ENCODE data around the gene HSCB. TPM values are rescaled to one million over a fixed set of nuclear protein-coding genes. Genes with fewer than 3 reads are reported as not detected.

The HSCB gene
- total RNA-seq, 1 donor from 2014 or later: 0.85 TPM

DNA sequence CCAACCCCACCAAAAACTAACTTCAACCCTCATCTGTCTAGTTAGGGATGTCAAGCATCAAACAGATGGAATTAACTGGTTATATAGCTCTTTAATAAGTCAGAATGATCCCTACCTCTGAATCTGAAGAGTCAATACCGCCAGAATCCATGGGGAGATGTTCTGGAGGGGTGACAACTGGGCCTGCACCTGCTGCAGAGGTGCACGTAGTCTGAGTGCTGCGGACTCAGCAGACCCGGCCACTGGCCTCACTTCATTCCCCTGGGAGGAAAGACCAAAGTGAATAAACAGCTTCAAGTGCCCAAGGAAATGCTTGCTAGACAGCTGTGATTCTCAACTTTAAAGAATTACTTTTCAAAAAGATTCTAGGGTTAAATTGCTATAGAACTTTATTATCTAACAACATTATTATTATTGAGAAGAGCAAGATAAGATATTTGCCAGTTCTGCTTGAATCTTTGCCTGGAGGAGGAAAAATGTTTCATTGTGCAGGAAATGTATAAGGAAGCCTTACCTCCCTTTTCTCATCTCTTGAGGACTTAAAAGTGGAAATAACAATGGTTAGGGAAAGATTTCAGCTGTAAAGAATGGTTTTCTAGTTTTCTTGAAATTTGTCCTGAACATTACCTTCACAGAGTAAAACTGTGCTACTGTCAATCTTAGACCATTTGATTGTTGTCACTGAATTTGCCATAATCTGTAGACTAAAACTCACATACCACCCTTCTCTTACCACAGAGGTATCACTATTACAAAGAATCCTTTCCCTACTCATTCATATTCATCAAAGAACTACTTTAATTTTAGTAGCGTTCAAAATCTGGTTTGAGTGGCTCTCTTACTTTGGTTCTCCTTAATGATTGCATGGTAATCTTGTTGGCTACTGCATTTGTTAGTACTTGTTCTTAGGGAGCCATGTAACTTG, 54.4 kb downstream of the HSCB start:
- intact Hi-C loops (cut with DNase I): no loop called here
- Histone ChIP-seq H3K9me3 (no peaks in the 10 kb centered on the region), H3K4me1 (peaks cover 7 to 19% of the 10 kb centered on the region in 2 donors), H3K4me3 (no peak overlapping the region), H3K27ac (peak overlapping the region in 1 of 2 donors; percentile 39), H3K36me3 (peaks cover 43 to 52% of the 10 kb centered on the region in 2 donors), H3K27me3 (no peaks in the 10 kb centered on the region)
- DNase-seq (ENCODE audit: low spot score in 2 of 2): no peak
- TF ChIP-seq CTCF (IDR thresholded peaks at IDR 0.05): no peak

GRCh38 chr22:28798810-28799605, 57.2 kb downstream of the HSCB start:
- H3K4me3 ChIP-seq: peak overlapping the region; percentile 96 to 100
- intact Hi-C loops (cut with DNase I): no loop called here
- peak in 1 of 2 donors; percentile 85 for DNase-seq (ENCODE audit: low spot score in 2 of 2)
- no peak for TF ChIP-seq CTCF (IDR thresholded peaks at IDR 0.05)
- no peaks in the 10 kb centered on the region for H3K9me3 ChIP-seq
- peaks cover 17 to 30% of the 10 kb centered on the region in 2 donors for H3K4me1 ChIP-seq
- no peaks in the 10 kb centered on the region for H3K27me3 ChIP-seq
- peaks cover 33 to 40% of the 10 kb centered on the region in 2 donors for H3K36me3 ChIP-seq
- peak overlapping the region; percentile 100 for H3K27ac ChIP-seq

DNA sequence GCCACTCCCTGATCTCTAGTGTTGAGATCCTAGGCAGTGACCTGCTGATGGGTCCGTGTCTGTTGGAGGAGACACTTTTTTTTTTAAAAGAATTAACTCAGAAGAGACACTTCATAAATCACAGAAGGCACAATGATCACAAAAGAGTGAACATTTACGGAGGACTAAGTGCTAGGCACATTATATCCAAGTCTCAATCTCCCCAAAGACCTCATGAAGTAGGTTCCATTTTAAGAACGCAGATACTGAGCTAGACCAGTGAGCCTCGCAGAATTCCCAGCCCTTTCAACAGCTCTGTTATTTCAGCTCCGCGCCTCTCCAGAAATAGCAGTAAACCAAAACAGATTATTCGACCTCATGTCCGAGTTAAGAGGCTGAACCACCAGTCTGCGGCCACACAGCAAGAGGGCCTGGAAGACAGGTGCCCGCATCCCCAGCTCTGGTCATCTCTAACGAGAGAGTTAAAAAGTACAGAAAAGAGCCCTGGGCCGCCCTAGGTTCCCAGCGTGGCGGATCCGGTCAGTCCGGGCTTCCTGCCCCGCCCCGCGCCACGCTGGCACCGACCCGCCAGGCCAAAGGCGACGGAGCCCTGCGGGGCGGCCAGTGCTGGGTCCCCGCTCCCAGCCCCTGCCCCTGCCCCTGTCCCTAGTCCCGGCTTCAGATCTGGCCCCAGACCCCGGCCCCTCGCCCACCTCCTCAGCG, 57.9 kb downstream of the HSCB start:
- Histone ChIP-seq H3K27ac (peak overlapping the region; percentile 100), H3K27me3 (no peaks in the 10 kb centered on the region), H3K4me1 (peaks cover 17 to 30% of the 10 kb centered on the region in 2 donors), H3K36me3 (peaks cover 26 to 33% of the 10 kb centered on the region in 2 donors), H3K4me3 (peak overlapping the region; percentile 96 to 100), H3K9me3 (no peaks in the 10 kb centered on the region)
- TF ChIP-seq CTCF (IDR thresholded peaks at IDR 0.05): no peak
- intact Hi-C loops (cut with DNase I): loop anchor here (1.0 to 5.0 kb wide), 5 partner anchors 26 to 243 kb away; partner anchors contain the start of genes HSCB, TTC28 and ZNRF3
- DNase-seq (ENCODE audit: low spot score in 2 of 2): peak in 1 of 2 donors; percentile 81

- Histone ChIP-seq H3K9me3 (no peaks in the 10 kb centered on the region), H3K4me1 (peaks cover 17 to 30% of the 10 kb centered on the region in 2 donors), H3K27me3 (no peaks in the 10 kb centered on the region), H3K4me3 (peak within 1 kb of the TSS; percentile 96 to 100), H3K27ac (peak within 1 kb of the TSS; percentile 100), H3K36me3 (peaks cover 19 to 25% of the 10 kb centered on the region in 2 donors)
- TF ChIP-seq CTCF (IDR thresholded peaks at IDR 0.05): no peak
- DNase-seq (ENCODE audit: low spot score in 2 of 2): peak; percentile 76 to 97
- intact Hi-C loops (cut with DNase I): loop anchor here (1.0 to 5.0 kb wide), 5 partner anchors 27 to 242 kb away; partner anchors contain the start of genes HSCB, TTC28 and ZNRF3
Observed at GRCh38 chr22:28800308-28801041, 58.6 kb downstream of the HSCB start, which contains the start of gene XBP1. TSS of gene XBP1 (minus strand) at chr22:28800569.

All from ascending aorta (tissue), 2 donors.